Measurements from ENCODE around the gene TRIM65. TPM values are rescaled to one million over a fixed set of nuclear protein-coding genes. Genes with fewer than 3 reads are reported as not detected.

The TRIM65 gene
- total RNA-seq, 2 experiments from 2014 or later, result 24.5 to 25.5 TPM

DNA sequence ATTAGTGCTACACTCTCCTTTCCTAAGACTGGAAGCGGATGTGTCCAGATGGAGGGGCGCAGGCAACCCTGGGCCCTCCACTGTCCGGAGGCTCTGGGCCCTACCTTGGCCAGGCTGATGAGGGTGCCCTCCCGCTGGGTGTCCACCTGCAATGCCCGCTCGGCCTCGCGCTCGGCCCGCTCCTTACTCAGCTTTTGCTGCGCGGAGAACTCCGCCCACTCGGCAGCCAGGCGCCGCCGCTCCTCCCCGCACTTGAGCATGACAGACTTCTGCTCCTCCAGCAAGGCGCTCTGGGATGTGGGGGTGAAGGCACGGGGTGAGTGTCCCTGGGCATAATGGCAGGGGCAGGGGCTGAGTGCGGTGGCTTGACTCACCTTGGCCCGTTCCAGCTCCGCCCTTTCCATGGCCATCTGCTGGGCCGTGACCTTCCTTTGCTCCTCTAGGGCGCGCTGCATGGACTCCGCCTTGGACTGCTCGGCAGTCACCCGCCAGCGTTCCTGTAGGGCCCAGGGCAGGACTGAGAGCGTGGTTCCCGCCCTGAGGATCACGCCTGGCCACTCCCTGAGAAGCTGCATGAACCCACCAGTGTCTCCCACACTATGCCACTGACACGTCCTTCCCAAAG, 18.0 kb upstream of the TRIM65 start:
- intact Hi-C loops (cut with micrococcal nuclease), result no loop called here
- CTCF ChIA-PET, result interaction anchor here (0.6 to 2.2 kb wide), 2 partner anchors 13 to 39 kb away, joined by 3 to 11 read pairs; no protein-coding TSS in a partner anchor
- H3K4me3 Mint-ChIP-seq, result no peak overlapping the region

DNA sequence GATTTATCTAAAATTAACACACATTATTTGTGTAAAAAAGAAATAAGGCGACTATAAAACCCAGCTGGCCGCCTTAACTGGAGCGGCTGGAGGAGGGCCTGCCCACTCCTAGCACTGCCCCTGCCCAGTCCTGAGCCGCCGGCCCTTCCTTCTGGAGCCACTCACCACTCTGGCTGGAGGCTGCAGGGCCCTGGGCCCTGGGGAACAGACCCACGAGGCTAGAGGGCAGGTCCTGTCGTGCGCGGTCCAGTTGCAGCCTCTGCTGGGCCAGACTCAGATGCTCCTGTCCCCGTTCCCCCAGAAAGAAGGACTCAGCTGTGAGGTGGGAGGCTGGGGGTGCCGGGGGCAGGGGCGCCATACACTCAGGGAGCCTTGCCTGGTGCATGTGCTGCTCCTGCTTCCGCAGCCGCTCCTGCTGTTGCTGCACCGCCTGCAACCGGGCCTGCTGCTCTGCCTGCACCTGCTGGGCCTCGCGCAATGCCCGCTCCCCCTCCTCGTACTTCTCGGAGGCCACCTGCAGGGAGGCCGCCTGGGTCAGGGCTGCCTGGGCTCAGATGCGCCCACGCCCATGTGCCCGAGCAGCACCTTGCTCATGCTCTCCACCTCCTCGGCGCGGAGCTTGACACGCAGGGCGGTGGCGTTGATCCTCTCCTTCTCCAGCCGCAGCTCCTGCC, 16.9 kb upstream of the TRIM65 start:
- no peak for DNase-seq
- intact Hi-C loops (cut with micrococcal nuclease), result no loop called here
- H3K27me3 Mint-ChIP-seq (ENCODE audit: low read depth), result no peaks in the 10 kb centered on the region
- H3K4me3 Mint-ChIP-seq, result no peak overlapping the region
- no peaks in the 10 kb centered on the region for H3K9me3 Mint-ChIP-seq
- CTCF ChIA-PET, result interaction anchor here (0.6 kb wide), 1 partner anchor 41 kb away, joined by 3 read pairs; no protein-coding TSS in a partner anchor
- H3K4me1 Mint-ChIP-seq (ENCODE audit: low read depth), result peaks cover 3% of the 10 kb centered on the region
- H3K27ac Mint-ChIP-seq, result no peak overlapping the region
- H3K36me3 Mint-ChIP-seq (ENCODE audit: low read depth), result peaks cover 4% of the 10 kb centered on the region

More for the DNA sequence above, 18.0 kb upstream of the TRIM65 start:
- no peak for DNase-seq
- no peaks in the 10 kb centered on the region for H3K9me3 Mint-ChIP-seq
- H3K27me3 Mint-ChIP-seq (ENCODE audit: low read depth), result no peaks in the 10 kb centered on the region
- H3K36me3 Mint-ChIP-seq (ENCODE audit: low read depth), result peaks cover 4% of the 10 kb centered on the region
- no peak overlapping the region for H3K27ac Mint-ChIP-seq
- H3K4me1 Mint-ChIP-seq (ENCODE audit: low read depth), result no peaks in the 10 kb centered on the region

DNA sequence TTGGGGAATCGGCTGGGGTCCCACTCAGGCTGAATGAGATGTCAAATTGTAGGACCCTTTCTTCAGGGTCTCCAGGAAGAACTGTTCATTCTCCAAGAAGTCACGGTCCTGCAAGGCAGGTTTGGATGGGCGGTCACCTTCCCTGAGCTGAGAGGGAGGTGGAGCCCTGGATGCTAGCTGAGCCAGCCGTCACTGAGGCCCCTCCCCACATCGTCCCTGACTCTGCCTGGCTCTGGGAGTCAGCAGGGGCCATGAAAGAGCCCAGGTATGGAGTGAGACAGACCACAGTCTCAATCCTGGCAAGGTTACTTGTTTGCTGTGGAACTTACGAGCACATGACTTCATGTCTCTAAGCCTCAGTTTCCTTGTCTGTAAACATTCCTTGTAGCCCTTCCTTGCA, 13.9 kb upstream of the TRIM65 start:
- Mint-ChIP-seq H3K4me1 (ENCODE audit: low read depth) (peaks cover 8% of the 10 kb centered on the region), H3K27ac (no peak overlapping the region), H3K9me3 (no peaks in the 10 kb centered on the region), H3K4me3 (no peak overlapping the region), H3K27me3 (ENCODE audit: low read depth) (no peaks in the 10 kb centered on the region), H3K36me3 (ENCODE audit: low read depth) (no peaks in the 10 kb centered on the region)
- intact Hi-C loops (cut with micrococcal nuclease), result no loop called here
- CTCF ChIA-PET, result interaction anchor here (0.7 to 2.9 kb wide), 6 partner anchors 17 to 110 kb away, joined by 3 to 16 read pairs (median 4); partner anchors contain the start of gene CDK3
- no peak for DNase-seq

DNA sequence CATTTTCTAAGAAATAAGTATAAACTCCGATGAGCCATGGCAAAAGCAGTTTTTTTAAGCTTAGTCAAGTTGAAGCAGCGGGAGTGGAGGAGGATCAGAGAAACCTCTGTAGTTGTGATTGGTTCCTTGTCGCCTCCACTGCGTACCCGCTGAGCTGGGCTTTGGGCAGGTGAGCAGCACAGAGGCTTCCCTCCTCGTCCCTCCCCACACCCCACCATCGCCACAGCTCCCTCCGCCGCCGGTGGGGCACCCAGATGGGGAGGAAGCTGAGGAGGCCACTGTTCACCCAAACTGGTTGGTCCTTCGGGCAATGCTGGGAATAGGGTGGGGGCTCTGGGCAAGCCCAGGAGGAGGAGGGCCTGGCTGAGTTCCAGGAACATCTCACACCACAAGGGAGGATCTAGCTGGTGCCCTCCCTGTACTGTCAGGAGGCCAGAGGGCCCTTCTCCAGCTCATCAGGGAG, 13.1 kb upstream of the TRIM65 start:
- DNase-seq, result no peak
- Mint-ChIP-seq H3K4me1 (ENCODE audit: low read depth) (peaks cover 12% of the 10 kb centered on the region), H3K9me3 (no peaks in the 10 kb centered on the region), H3K27ac (peak overlapping the region; percentile 50), H3K36me3 (ENCODE audit: low read depth) (no peaks in the 10 kb centered on the region), H3K27me3 (ENCODE audit: low read depth) (no peaks in the 10 kb centered on the region), H3K4me3 (no peak overlapping the region)
- intact Hi-C loops (cut with micrococcal nuclease), result loop anchor here (10.0 kb wide), 2 partner anchors 275 to 475 kb away; partner anchors contain the start of gene SPHK1
- CTCF ChIA-PET, result interaction anchor here (1.0 to 2.9 kb wide), 6 partner anchors 86 to 488 kb away, joined by 3 to 16 read pairs (median 4); partner anchors contain the start of gene CDK3

DNA sequence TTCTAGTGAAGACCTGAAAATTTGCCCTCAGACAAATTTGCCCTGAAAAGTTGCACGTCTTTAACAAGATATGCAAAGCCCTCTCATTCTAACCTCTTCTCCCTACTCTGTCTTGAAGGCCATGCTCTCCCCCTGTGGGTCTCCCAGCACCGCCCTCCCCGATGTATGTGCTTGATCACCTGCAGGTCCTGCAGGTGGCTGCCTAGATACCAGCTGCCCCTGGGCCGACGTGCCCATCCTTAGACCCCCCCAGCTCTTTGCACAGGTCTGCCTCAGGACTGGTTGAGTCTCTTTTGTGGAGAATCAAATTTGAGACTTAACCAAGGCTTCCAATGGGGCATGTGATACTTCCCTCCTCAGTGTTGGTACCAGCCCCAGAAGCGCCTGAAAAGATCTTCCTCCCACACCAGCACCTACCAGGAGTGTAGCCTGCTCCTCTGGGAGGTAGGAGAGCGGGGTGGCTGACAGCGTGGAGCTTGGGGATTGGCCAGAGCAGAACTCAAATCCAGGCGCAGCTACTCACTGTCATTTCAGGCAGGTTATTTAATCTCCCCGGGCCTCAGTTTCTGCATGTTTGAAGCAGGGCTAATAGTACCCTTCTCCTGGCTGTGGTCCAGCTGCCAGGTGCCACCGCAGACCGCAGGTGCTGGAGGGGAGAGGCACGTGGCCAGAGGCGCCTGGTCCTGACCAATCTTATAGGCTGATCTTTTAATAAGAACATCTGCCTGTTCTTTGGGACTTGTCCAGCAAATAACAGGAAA, 12.5 kb upstream of the TRIM65 start:
- Mint-ChIP-seq H3K36me3 (ENCODE audit: low read depth) (no peaks in the 10 kb centered on the region), H3K9me3 (no peaks in the 10 kb centered on the region), H3K27me3 (ENCODE audit: low read depth) (no peaks in the 10 kb centered on the region), H3K27ac (no peak overlapping the region), H3K4me1 (ENCODE audit: low read depth) (peaks cover 12% of the 10 kb centered on the region), H3K4me3 (no peak overlapping the region)
- intact Hi-C loops (cut with micrococcal nuclease), result loop anchor here (10.0 kb wide), 2 partner anchors 276 to 476 kb away; partner anchors contain the start of gene SPHK1
- CTCF ChIA-PET, result interaction anchor here (1.0 to 2.9 kb wide), 4 partner anchors 86 to 489 kb away, joined by 3 to 16 read pairs (median 4); no protein-coding TSS in a partner anchor
- no peak for DNase-seq

- no peak overlapping the region for H3K27ac Mint-ChIP-seq
- DNase-seq, result no peak
- H3K36me3 Mint-ChIP-seq (ENCODE audit: low read depth), result peaks cover 1% of the 10 kb centered on the region
- peaks cover 18% of the 10 kb centered on the region for H3K4me1 Mint-ChIP-seq (ENCODE audit: low read depth)
- no peak overlapping the region for H3K4me3 Mint-ChIP-seq
- CTCF ChIA-PET, result no interaction called here
- H3K9me3 Mint-ChIP-seq, result no peaks in the 10 kb centered on the region
- intact Hi-C loops (cut with micrococcal nuclease), result loop anchor here (10.0 kb wide), 2 partner anchors 277 to 477 kb away; partner anchors contain the start of gene SPHK1
- H3K27me3 Mint-ChIP-seq (ENCODE audit: low read depth), result no peaks in the 10 kb centered on the region
These were observed 11.4 kb upstream of the TRIM65 start for GRCh38 chr17:75908201-75908600.

- CTCF ChIA-PET, result interaction anchor here (0.8 to 5.5 kb wide), 9 partner anchors 10 to 113 kb away, joined by 3 to 85 read pairs (median 5); partner anchors contain the start of gene FBF1
- DNase-seq, result no peak
- Mint-ChIP-seq H3K9me3 (no peaks in the 10 kb centered on the region), H3K4me1 (ENCODE audit: low read depth) (peaks cover 22% of the 10 kb centered on the region), H3K27ac (peak overlapping the region; percentile 61), H3K36me3 (ENCODE audit: low read depth) (peaks cover 1% of the 10 kb centered on the region), H3K4me3 (peak overlapping the region; percentile 29), H3K27me3 (ENCODE audit: low read depth) (no peaks in the 10 kb centered on the region)
- intact Hi-C loops (cut with micrococcal nuclease), result loop anchor here (10.0 kb wide), 2 partner anchors 278 to 478 kb away; partner anchors contain the start of gene SPHK1
These were observed 9.6 kb upstream of the TRIM65 start for GRCh38 chr17:75906143-75906884.

DNA sequence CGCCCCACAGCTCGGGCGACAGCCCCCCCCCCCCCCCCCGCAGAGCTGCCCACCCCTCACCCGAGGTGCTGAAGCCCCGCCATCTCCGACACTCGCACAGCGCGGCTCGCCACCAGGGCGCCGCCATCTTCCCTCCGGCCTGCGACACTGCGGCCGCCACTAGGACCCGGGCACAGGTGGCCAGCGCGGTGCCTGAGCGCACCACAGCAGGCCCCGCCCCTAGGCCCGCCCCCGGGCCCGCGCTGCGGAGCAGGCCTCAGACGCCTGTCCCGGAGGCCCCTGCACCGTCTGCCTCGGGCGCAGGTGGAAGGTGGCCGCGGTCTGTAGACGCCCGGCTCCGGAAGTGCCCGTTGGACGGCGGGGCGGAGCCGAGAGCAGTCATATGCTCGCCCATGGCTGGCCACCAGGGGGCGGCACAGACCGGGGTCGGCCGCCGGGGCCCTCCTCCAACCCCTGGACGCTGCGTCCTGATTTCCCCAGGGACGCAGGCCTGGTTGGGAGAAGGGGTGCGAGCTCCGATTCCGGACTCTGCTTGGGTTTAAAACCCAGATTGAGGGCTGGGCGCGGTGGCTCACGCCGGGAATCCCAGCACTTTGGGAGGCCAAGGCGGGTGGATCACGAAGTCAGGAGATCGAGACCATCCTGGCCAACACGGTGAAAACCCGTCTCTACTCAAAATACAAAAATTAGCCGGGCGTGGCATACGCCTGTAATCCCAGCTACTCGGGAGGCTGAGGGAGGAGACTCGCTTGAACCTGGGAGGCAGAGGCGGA, 8.2 kb upstream of the TRIM65 start, which contains the start of gene MRPL38:
Gene MRPL38, minus strand, starts transcription at position 136 of the 773 bp plus-strand sequence. Its CDS starts 9 bp downstream, at position 127.
- peak within 1 kb of the TSS; percentile 75 for H3K27ac Mint-ChIP-seq
- H3K36me3 Mint-ChIP-seq (ENCODE audit: low read depth), result peaks cover 1% of the 10 kb centered on the region
- H3K4me1 Mint-ChIP-seq (ENCODE audit: low read depth), result peaks cover 22% of the 10 kb centered on the region
- CTCF ChIA-PET, result interaction anchor here (0.6 to 5.5 kb wide), 14 partner anchors 9 to 524 kb away, joined by 3 to 85 read pairs (median 4); partner anchors contain the start of gene FBF1
- DNase-seq, result peak; percentile 95
- no peaks in the 10 kb centered on the region for H3K27me3 Mint-ChIP-seq (ENCODE audit: low read depth)
- peak within 1 kb of the TSS; percentile 83 for H3K4me3 Mint-ChIP-seq
- intact Hi-C loops (cut with micrococcal nuclease), result loop anchor here (1.0 to 10.0 kb wide), 12 partner anchors 9 to 480 kb away; partner anchors contain the start of genes ACOX1, CDK3, EXOC7 and FBF1
- no peaks in the 10 kb centered on the region for H3K9me3 Mint-ChIP-seq

DNA sequence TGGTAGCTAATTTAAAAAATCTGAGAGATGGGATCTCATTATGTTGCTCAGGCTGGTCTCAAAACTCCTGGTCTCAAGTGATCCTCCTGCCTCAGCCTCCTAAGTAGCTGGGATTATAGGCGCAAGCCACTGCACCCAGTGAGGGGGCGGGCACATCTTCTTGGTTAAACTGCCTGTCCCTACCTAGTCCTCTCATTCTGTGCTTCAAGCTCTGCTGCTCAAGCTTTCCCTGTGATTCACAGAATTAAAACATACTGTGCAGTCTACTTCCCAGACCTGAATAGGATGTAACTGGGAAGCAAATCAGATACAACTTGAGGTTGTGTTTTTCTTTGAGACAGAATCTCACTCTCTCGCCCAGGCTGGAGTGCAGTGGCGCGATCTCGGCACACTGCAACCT, 5.7 kb upstream of the TRIM65 start:
- CTCF ChIA-PET, result interaction anchor here (0.6 to 5.5 kb wide), 2 partner anchors 103 to 464 kb away, joined by 3 to 85 read pairs; no protein-coding TSS in a partner anchor
- no peak for DNase-seq

DNA sequence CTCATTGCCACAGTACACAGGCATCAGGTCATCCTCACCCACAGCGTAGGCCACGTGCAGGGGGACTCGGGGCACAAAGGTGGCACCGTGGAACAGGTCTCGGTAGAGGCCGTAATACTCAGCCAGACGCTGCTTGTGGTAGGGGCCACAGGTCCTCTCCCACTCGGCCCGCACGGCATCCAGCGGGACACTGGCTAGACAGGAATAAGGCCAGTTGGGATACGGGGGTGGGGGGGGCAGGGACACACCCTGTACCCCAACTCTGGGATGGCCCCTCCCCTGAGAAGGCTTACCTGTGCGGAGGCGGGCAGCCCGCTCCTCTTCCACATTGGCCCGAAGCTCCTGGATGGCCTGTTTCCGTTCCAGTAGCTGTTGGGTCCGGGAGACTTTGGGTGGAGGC, 5.0 kb upstream of the TRIM65 start:
- CTCF ChIA-PET, result interaction anchor here (5.5 kb wide), 1 partner anchor 104 kb away, joined by 85 read pairs; no protein-coding TSS in a partner anchor
- no peak overlapping the region for H3K4me3 Mint-ChIP-seq
- no peaks in the 10 kb centered on the region for H3K27me3 Mint-ChIP-seq (ENCODE audit: low read depth)
- no peak overlapping the region for H3K27ac Mint-ChIP-seq
- DNase-seq, result no peak
- intact Hi-C loops (cut with micrococcal nuclease), result loop anchor here (10.0 kb wide), 2 partner anchors 283 to 483 kb away; partner anchors contain the start of gene SPHK1
- H3K9me3 Mint-ChIP-seq, result no peaks in the 10 kb centered on the region
- H3K36me3 Mint-ChIP-seq (ENCODE audit: low read depth), result peaks cover 4% of the 10 kb centered on the region
- peaks cover 26% of the 10 kb centered on the region for H3K4me1 Mint-ChIP-seq (ENCODE audit: low read depth)

More for the DNA sequence above, 5.7 kb upstream of the TRIM65 start:
- intact Hi-C loops (cut with micrococcal nuclease), result loop anchor here (10.0 kb wide), 2 partner anchors 282 to 482 kb away; partner anchors contain the start of gene SPHK1
- Mint-ChIP-seq H3K36me3 (ENCODE audit: low read depth) (peaks cover 4% of the 10 kb centered on the region), H3K27me3 (ENCODE audit: low read depth) (no peaks in the 10 kb centered on the region), H3K27ac (no peak overlapping the region), H3K9me3 (no peaks in the 10 kb centered on the region), H3K4me3 (no peak overlapping the region), H3K4me1 (ENCODE audit: low read depth) (peaks cover 24% of the 10 kb centered on the region)

All from activated naive CD4-positive, alpha-beta T cell treated with anti-CD3 and anti-CD28 coated beads for 36 hours (primary cell).